HG02981 (cell line): ENCODE results near the gene ZNF662.

ENCODE experiments used
- ATAC-seq: cut with Tn5 transposase; IDR thresholded peaks from one replicate; pipeline ENCODE4 v1.9.1; 2021; ENCODE audit warnings: mild to moderate bottlenecking, moderate library complexity; ENCODE audit not compliant: unreplicated experiment

Gene ZNF662

DNA sequence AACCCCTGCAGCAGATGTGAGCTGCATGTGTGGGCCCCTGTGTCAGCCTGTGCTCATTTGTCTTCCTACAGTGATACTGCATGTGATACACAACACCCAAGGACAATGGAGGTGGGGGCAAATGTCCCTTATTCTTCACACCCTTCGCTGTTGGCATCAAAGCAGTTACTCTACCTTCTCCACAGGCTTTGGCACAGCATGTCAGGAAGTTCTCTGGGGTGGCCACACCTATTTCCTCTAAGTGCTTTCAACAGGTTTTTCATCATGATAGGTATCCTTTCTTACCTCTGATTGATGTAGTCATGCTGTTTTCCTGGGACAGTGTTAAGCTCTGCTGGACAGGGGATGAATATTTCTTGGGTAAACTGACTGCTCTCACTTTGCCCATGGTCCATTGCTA lies 29.5 kb downstream of the ZNF662 start:
- ATAC-seq: no peak

- no peak for ATAC-seq
These were observed 30.4 kb downstream of the ZNF662 start for GRCh38 chr3:42936157-42936981.

DNA sequence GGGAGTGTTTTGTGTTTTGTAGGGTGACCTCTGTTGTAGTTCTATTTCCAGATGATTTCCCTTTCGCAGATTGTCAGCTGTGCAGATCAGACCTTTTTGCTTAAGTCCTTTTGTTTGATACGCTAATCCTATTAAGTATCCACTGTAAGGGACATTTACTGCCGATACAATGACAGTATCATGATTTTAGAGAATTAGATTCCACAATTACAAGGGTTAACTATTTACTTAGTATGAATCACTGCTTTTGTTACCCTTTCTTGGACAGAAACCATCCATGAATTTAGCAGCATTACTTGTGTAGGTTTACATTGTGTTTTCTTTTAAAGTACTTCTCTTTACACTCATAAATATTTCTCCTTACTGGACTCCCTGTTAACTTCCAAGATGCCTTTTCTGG lies 31.4 kb downstream of the ZNF662 start:
- ATAC-seq: no peak

DNA sequence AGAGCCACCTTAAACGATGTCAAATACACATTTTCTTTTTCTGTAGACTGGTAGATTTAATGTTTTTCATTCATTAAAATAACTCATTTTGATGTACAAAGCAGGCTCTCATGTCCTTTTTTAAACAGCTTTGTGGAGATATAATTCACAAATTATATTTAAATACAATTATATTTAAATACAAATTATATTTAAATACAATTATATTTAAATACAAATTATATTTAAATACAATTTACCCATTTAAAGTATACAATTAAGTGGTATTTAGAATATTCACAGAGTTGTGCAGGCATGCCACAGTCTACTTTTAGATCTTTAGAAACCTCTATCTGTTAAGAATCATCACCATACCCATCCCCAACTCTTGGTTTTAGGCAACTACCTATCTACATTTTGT lies 36.8 kb downstream of the ZNF662 start:
- no peak for ATAC-seq

GRCh38 chr3:42946050-42946449 lies 40.1 kb downstream of the ZNF662 start:
- ATAC-seq: no peak

GRCh38 chr3:42957573-42957972 lies 51.6 kb downstream of the ZNF662 start:
- no peak for ATAC-seq

DNA sequence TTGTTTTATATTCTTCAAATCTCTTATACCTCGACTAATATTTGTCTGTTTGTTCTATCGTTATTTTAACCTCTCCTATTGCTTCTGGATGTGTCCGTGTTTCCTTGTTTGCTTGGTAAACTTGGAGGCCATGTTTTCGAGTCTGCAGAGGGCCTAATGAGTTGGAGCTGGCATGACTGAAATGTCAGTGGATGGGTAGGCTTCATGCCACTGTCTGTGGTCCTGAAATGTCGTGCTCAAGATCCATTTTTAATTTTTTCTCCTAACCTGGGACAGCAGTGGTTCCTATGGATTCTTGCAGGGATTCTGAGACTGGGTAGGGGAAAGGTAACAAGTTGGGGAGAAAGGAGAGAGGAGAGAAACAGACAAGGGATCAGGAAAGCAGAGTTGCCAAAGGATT lies 54.3 kb downstream of the ZNF662 start:
- no peak for ATAC-seq

DNA sequence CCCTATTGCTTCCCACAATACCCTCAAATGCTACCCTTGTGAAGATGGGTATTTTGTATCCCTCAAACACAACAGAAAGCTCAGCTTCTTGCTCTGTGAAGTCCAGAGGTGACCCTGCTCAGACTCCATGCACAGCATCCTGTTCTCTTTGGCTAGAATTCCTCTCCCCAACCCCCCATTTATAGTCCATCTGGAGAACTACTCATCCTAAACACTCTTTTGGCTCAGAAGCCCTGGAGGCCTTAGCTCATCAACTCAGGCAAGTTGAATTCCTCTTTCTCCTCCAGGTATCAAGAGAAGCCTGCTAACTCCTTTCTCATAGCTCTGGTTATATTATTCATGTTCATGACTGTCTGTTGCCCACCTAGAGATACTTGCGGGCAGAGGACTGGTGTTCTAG lies 54.8 kb downstream of the ZNF662 start:
- no peak for ATAC-seq

DNA sequence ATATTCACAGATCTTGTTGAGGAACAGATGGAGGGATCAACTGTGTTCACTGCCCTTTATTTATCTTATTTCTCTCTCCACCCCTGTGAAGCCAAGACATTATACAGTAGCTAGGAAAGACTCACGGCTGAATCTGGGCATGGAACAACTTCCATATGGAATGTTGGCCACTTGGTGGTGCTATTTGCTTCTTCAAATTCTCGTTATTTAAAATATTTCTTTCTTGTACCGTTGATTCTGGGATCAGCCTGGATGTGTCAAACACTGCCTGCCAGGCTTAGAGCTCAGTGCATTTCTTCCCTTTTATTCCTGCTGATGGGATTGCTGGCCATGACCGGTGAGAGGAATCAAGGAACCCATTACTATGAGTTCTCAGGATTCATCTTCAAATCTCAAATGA lies 55.7 kb downstream of the ZNF662 start:
- no peak for ATAC-seq

- ATAC-seq: no peak
These were observed 57.3 kb downstream of the ZNF662 start for GRCh38 chr3:42963269-42963668.

DNA sequence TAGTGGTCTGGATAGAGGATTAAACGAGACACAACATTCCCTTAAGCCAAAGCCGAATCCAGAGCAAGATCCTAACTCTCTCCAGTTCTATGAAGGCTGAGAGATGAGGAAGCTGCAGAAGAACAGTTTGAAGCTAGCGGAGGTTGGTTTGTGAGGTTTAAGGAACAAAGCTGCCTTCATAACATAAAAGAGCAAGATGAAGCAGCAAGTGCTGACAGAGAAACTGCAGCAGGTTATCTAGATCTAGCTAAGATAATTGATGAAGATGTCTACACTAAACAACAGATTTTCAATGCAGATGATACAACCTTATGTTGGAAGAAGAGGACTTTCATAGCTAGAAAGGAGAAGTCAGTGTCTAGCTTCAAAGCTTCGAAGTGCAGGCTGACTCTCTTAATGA lies 58.3 kb downstream of the ZNF662 start:
- no peak for ATAC-seq
